OCI-LY1 (cell line): ENCODE results near the gene C1orf116.

Experiments used
- H2AFZ ChIP-seq: fragments of 200-600 bp; sonication (generic), shearing (Covaris generic); 2 replicates; pipeline ENCODE4 v1.6.0; 2014; ENCODE audit warnings: antibody characterized with exemption, mild to moderate bottlenecking, low read length
- H3F3A ChIP-seq: fragments of 200-600 bp; sonication (generic), shearing (Covaris generic); 2 replicates; pipeline ENCODE4 v1.6.0; 2014; ENCODE audit warnings: mild to moderate bottlenecking, antibody characterized with exemption, low read length, moderate library complexity; ENCODE audit not compliant: insufficient read depth
- H3K27ac ChIP-seq: fragments of 200-600 bp; sonication (generic); 2 replicates; pipeline ENCODE4 v1.5.1; 2014; ENCODE audit warnings: low read length, mixed run types, mild to moderate bottlenecking, low read depth; ENCODE audit not compliant: poor library complexity, severe bottlenecking
- H3K27me3 ChIP-seq: fragments of 200-600 bp; sonication (generic); 2 replicates; pipeline ENCODE4 v1.6.0; 2014; ENCODE audit warnings: antibody characterized with exemption, mild to moderate bottlenecking, low read length, moderate library complexity; ENCODE audit not compliant: insufficient read depth
- H3K36me3 ChIP-seq: fragments of 200-600 bp; sonication (generic); 2 replicates; pipeline ENCODE4 v1.6.1; 2014; ENCODE audit warnings: mild to moderate bottlenecking, antibody characterized with exemption, low read length, moderate library complexity, mixed read lengths; ENCODE audit not compliant: insufficient read depth
- H3K4me1 ChIP-seq: fragments of 200-600 bp; sonication (generic); 2 replicates; pipeline ENCODE4 v1.5.1; 2014; ENCODE audit warnings: mild to moderate bottlenecking, low read length, moderate library complexity; ENCODE audit not compliant: insufficient read depth, severe bottlenecking
- H3K4me2 ChIP-seq: fragments of 200-600 bp; sonication (generic), shearing (Covaris generic); 2 replicates; pipeline ENCODE4 v1.6.1; 2014; ENCODE audit warnings: low read length
- H3K4me3 ChIP-seq: fragments of 200-600 bp; sonication (generic); 2 replicates; pipeline ENCODE4 v1.5.1; 2014; ENCODE audit warnings: low read length, low read depth, mild to moderate bottlenecking, mixed read lengths; ENCODE audit not compliant: poor library complexity, severe bottlenecking
- H3K79me2 ChIP-seq: fragments of 200-600 bp; shearing (Covaris generic); 2 replicates; pipeline ENCODE4 v1.6.1; 2016; ENCODE audit warnings: mixed run types, low read length, mixed read lengths; ENCODE audit not compliant: insufficient read depth
- H3K9ac ChIP-seq: fragments of 200-600 bp; sonication (generic), shearing (Covaris generic); 2 replicates; pipeline ENCODE4 v1.6.1; 2014; ENCODE audit warnings: mild to moderate bottlenecking, low read length, mixed read lengths
- H3K9me2 ChIP-seq: fragments of 200-600 bp; sonication (generic), shearing (Covaris generic); 2 replicates; pipeline ENCODE4 v1.6.1; 2014; ENCODE audit warnings: low read depth, mild to moderate bottlenecking, low read length, mixed read lengths
- H3K9me3 ChIP-seq: fragments of 200-600 bp; shearing (Covaris generic); 2 replicates; pipeline ENCODE4 v1.6.1; 2014; ENCODE audit warnings: low read length, mixed read lengths
- H4K20me1 ChIP-seq: fragments of 200-600 bp; sonication (generic), shearing (Covaris generic); 2 replicates; pipeline ENCODE4 v1.6.0; 2016; ENCODE audit warnings: mild to moderate bottlenecking, low read length; ENCODE audit not compliant: insufficient read depth
- EZH2 ChIP-seq: fragments of 200-600 bp; sonication (generic), shearing (Covaris generic); IDR thresholded peaks from 2 replicates; pipeline ENCODE4 v1.8.0; 2017; ENCODE audit warnings: borderline replicate concordance, mixed run types, mild to moderate bottlenecking, antibody characterized with exemption, low read length, moderate library complexity, mixed read lengths
- TF ChIP-seq, protein P1 (sequence below): fragments of 200-600 bp; sonication (generic), shearing (Covaris generic); IDR thresholded peaks from 2 replicates; pipeline ENCODE4 v1.5.1; 2017; ENCODE audit warnings: mild to moderate bottlenecking, antibody characterized with exemption, low read length, moderate library complexity, mixed read lengths

C1orf116 gene

GRCh38 chr1:206982216-206982615 is 50.3 kb downstream of the C1orf116 start:
- no peak overlapping the region for H3K27ac ChIP-seq
- no peak overlapping the region for H3K4me2 ChIP-seq

DNA sequence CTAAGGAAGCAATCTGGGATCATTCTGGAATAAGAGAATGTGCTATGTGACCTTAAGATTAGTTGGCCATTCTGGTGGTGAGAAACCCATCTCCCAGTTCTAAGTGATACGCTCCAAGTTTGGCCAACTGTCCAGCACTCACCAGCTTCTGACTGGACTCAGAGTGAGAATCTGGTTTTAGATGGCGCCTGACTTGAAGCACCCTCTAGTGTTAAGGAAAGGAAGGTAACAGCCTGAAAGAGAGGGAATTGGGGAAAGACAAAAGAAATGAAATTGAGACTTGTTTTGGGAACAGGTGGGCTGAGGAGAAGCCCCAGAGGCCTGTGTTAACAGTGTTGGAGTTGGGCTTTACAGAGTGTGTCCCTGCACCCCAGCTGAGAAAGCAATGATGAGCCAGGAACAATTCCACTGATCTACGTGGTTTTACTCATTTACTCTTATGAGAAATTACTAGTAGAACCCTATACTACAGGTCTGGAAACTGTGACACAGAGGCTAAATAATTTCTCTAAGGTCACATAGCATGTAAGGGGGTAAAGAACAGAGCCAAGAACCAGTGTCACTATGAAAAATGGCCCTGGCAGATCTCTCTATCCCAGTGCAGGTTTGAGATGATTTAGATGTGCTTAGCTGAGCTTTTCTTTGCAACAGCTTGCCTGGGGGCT is 53.0 kb downstream of the C1orf116 start:
- Histone ChIP-seq H3K36me3 (no peaks in the 10 kb centered on the region), H3K9me3 (no peaks in the 10 kb centered on the region), H3K4me3 (no peak overlapping the region), H3K27me3 (no peaks in the 10 kb centered on the region), H3K27ac (no peak overlapping the region), H3K79me2 (no peaks in the 10 kb centered on the region), H2AFZ (no peak overlapping the region), H3K9ac (no peak overlapping the region), H3K4me2 (no peak overlapping the region), H3F3A (no peaks in the 10 kb centered on the region), H3K9me2 (no peaks in the 10 kb centered on the region), H3K4me1 (no peaks in the 10 kb centered on the region), H4K20me1 (no peaks in the 10 kb centered on the region)
- TF ChIP-seq, protein P1, sequence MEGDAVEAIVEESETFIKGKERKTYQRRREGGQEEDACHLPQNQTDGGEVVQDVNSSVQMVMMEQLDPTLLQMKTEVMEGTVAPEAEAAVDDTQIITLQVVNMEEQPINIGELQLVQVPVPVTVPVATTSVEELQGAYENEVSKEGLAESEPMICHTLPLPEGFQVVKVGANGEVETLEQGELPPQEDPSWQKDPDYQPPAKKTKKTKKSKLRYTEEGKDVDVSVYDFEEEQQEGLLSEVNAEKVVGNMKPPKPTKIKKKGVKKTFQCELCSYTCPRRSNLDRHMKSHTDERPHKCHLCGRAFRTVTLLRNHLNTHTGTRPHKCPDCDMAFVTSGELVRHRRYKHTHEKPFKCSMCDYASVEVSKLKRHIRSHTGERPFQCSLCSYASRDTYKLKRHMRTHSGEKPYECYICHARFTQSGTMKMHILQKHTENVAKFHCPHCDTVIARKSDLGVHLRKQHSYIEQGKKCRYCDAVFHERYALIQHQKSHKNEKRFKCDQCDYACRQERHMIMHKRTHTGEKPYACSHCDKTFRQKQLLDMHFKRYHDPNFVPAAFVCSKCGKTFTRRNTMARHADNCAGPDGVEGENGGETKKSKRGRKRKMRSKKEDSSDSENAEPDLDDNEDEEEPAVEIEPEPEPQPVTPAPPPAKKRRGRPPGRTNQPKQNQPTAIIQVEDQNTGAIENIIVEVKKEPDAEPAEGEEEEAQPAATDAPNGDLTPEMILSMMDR: peak; percentile 55
- no peak for TF ChIP-seq EZH2

More at GRCh38 chr1:206982216-206982615, 50.3 kb downstream of the C1orf116 start:
- Histone ChIP-seq H3K4me1 (no peaks in the 10 kb centered on the region), H3F3A (no peaks in the 10 kb centered on the region), H3K4me3 (no peak overlapping the region), H4K20me1 (no peaks in the 10 kb centered on the region), H3K9me2 (no peaks in the 10 kb centered on the region), H3K36me3 (no peaks in the 10 kb centered on the region), H2AFZ (no peak overlapping the region), H3K79me2 (no peaks in the 10 kb centered on the region), H3K27me3 (no peaks in the 10 kb centered on the region; the same call in 1 of the 2 replicates), H3K9ac (no peak overlapping the region), H3K9me3 (no peaks in the 10 kb centered on the region)
- TF ChIP-seq, protein P1: peak; percentile 70
- TF ChIP-seq EZH2: no peak

- Histone ChIP-seq H2AFZ (no peak overlapping the region), H3K27me3 (no peaks in the 10 kb centered on the region), H4K20me1 (no peaks in the 10 kb centered on the region), H3F3A (no peaks in the 10 kb centered on the region), H3K9ac (no peak overlapping the region), H3K9me3 (no peaks in the 10 kb centered on the region), H3K4me1 (no peaks in the 10 kb centered on the region), H3K36me3 (no peaks in the 10 kb centered on the region), H3K79me2 (no peaks in the 10 kb centered on the region), H3K4me2 (no peak overlapping the region), H3K27ac (no peak overlapping the region), H3K9me2 (no peaks in the 10 kb centered on the region), H3K4me3 (no peak overlapping the region)
- TF ChIP-seq EZH2: no peak
- TF ChIP-seq, protein P1: no peak
These were observed 54.3 kb downstream of the C1orf116 start for GRCh38 chr1:206978259-206978658.
